K562 (cell line): ENCODE data around the gene CLNK. TPM values are rescaled to one million over a fixed set of nuclear protein-coding genes. Genes with fewer than 3 reads are reported as not detected.

ENCODE experiments used
- ATAC-seq: fragments of 200-7000 bp; cut with Tn5 transposase; 3 replicates; pipeline ENCODE4 v1.9.1; 2020; ENCODE audit warnings: moderate library complexity
- BruUV-seq: library from RNA; stranded (reverse); fragments of 400-500 nt; replicated peaks from 2 replicates; lab custom pipeline; 2021; lab: Mats Ljungman, UMichigan
- CTCF ChIA-PET: fragments of 300-600 bp; formaldehyde crosslinking; extraction: SDS; loops from one replicate; lab custom pipeline; 2021; ENCODE audit warnings: low intra/inter-chr PET ratio; lab: Yijun Ruan, JAX
- POLR2A ChIA-PET: fragments of 300-600, 350-650 bp; sonication (Branson Sonifier 250); formaldehyde crosslinking; extraction: SDS; loops from one replicate; lab custom pipeline; 2021; ENCODE audit warnings: antibody characterized with exemption, inconsistent platforms; lab: Yijun Ruan, JAX
- DNase-seq, 4 experiments: peaks; one replicate each; pipeline versions ENCODE4 v3.0.0 to v3.0.0-alpha.2; 2011 to 2018; ENCODE audit warnings: low spot score in 3 of 4, mixed read lengths in 3 of 4; ENCODE audit errors: extremely low read depth in 1 of 4
- FAIRE-seq: peaks from 2 replicates; lab custom pipeline; 2011; peaks lifted over from hg19 to GRCh38; lab: Jason Lieb, UNC
- H2AFZ ChIP-seq: 2 replicates; pipeline ENCODE4 v1.6.0; 2011; ENCODE audit warnings: low read depth, low read length, control low read depth, inconsistent platforms
- H3K27ac ChIP-seq: fragments of 200-600 bp; 3 replicates; pipeline ENCODE4 v1.8.0; 2011; ENCODE audit warnings: low read depth, mild to moderate bottlenecking, control low read depth, inconsistent platforms, low read length, moderate library complexity, mixed read lengths; ENCODE audit errors: extremely low read depth
- H3K27me3 ChIP-seq, 2 experiments: fragments of 300-600 bp in 1 of 2; 2 replicates in 1 of 2; 3 replicates in 1 of 2; pipeline versions ENCODE4 v1.6.0 to v1.8.0; 2011; ENCODE audit warnings: inconsistent platforms in 2 of 2, low read length in 2 of 2, mild to moderate bottlenecking in 1 of 2, mixed read lengths in 1 of 2, moderate library complexity in 1 of 2; ENCODE audit not compliant: control insufficient read depth in 2 of 2, insufficient read depth in 2 of 2
- H3K36me3 ChIP-seq: fragments of 300-600 bp; 3 replicates; pipeline ENCODE4 v1.8.0; 2011; ENCODE audit warnings: mild to moderate bottlenecking, low read length, inconsistent platforms; ENCODE audit not compliant: control insufficient read depth, insufficient read depth
- H3K4me1 ChIP-seq, 2 experiments: fragments of 200-600 bp in 1 of 2; replicated peaks in 1 of 2; 2 replicates in 1 of 2; 3 replicates in 1 of 2; pipeline versions ENCODE4 v1.5.1 to v1.8.0; 2011; ENCODE audit warnings: inconsistent platforms in 2 of 2, low read length in 2 of 2, mild to moderate bottlenecking in 1 of 2, mixed read lengths in 1 of 2, moderate library complexity in 1 of 2; ENCODE audit not compliant: control insufficient read depth in 2 of 2, insufficient read depth in 2 of 2
- H3K4me2 ChIP-seq: 2 replicates; pipeline ENCODE4 v1.6.1; 2011; ENCODE audit warnings: low read length, control low read depth, inconsistent platforms, mixed read lengths; ENCODE audit not compliant: insufficient read depth
- H3K4me3 ChIP-seq: fragments of 200-600 bp; sonication (generic), shearing (Covaris generic); 2 replicates; pipeline ENCODE4 v1.5.1; 2016; ENCODE audit warnings: control low read depth, inconsistent platforms
- H3K79me2 ChIP-seq: fragments of 200-600 bp; 3 replicates; pipeline ENCODE4 v1.8.0; 2011; ENCODE audit warnings: low read length, inconsistent platforms; ENCODE audit not compliant: control insufficient read depth, insufficient read depth
- H3K9ac ChIP-seq, 2 experiments: 2 replicates each; pipeline versions ENCODE4 v1.6.0 to v1.6.1; 2011; ENCODE audit warnings: low read depth in 2 of 2, low read length in 2 of 2, control low read depth in 1 of 2, inconsistent platforms in 1 of 2, mild to moderate bottlenecking in 1 of 2, mixed read lengths in 1 of 2; ENCODE audit not compliant: insufficient read depth in 1 of 2
- H3K9me1 ChIP-seq: one replicate; pipeline ENCODE4 v1.6.0; 2011; ENCODE audit warnings: inconsistent platforms, mild to moderate bottlenecking, low read length, moderate library complexity; ENCODE audit not compliant: control insufficient read depth, insufficient read depth
- H3K9me3 ChIP-seq: replicated peaks from 2 replicates; pipeline ENCODE4 v1.5.1; 2011; ENCODE audit warnings: low read depth, low read length, inconsistent platforms; ENCODE audit not compliant: control insufficient read depth, insufficient read depth
- H4K20me1 ChIP-seq: replicated peaks from 2 replicates; pipeline ENCODE4 v1.6.1; 2011; ENCODE audit warnings: low read length, inconsistent platforms, mixed read lengths; ENCODE audit not compliant: control insufficient read depth, insufficient read depth
- BRD9 ChIP-seq: fragments of 450-650 bp; IDR thresholded peaks from 2 replicates; pipeline ENCODE4 v1.6.1; 2018; ENCODE audit warnings: low read depth; ENCODE audit not compliant: partially characterized antibody
- CCNT2 ChIP-seq: IDR thresholded peaks from 2 replicates; pipeline ENCODE4 v1.6.1; 2011; ENCODE audit warnings: borderline replicate concordance, low read depth, mild to moderate bottlenecking, moderate library complexity, mixed read lengths, low read length; ENCODE audit not compliant: insufficient read length; ENCODE audit errors: extremely low read depth
- FOXK1 ChIP-seq: sonication (generic); formaldehyde crosslinking; IDR thresholded peaks from 2 replicates; pipeline ENCODE4 v1.8.0; 2022; ENCODE audit warnings: missing genetic modification reagents, mild to moderate bottlenecking, borderline replicate concordance
- GATAD2A ChIP-seq: fragments of 450-650 bp; IDR thresholded peaks from 2 replicates; pipeline ENCODE4 v1.6.1; 2017
- KDM4B ChIP-seq, 2 experiments: fragments of 450-650 bp in 1 of 2; sonication (generic) in 1 of 2; IDR thresholded peaks; 2 replicates each; pipeline ENCODE4 v1.6.1; 2016 to 2017; ENCODE audit warnings: borderline replicate concordance in 2 of 2, antibody characterized with exemption in 1 of 2, low read depth in 1 of 2, mild to moderate bottlenecking in 1 of 2
- KHSRP ChIP-seq: fragments of 450-650 bp; IDR thresholded peaks from 2 replicates; pipeline ENCODE4 v1.6.1; 2017
- MEF2D ChIP-seq: conservative IDR thresholded peaks from 2 replicates; pipeline ENCODE4 v1.6.1; 2016; ENCODE audit warnings: low read depth, missing genetic modification characterization, missing compliant biosample characterization
- TAF15 ChIP-seq: fragments of 200-400 bp; formaldehyde crosslinking; IDR thresholded peaks from 2 replicates; pipeline ENCODE4 v1.6.1; 2017; ENCODE audit warnings: mild to moderate bottlenecking, low read depth, low read length, moderate library complexity
- ZNF644 ChIP-seq: fragments of 200-800 bp; sonication (Bioruptor generic); IDR thresholded peaks from 2 replicates; pipeline ENCODE4 v1.6.1; 2016; ENCODE audit warnings: low read depth, missing genetic modification characterization, missing compliant biosample characterization
- WGBS: fragments of 100-300 bp; shearing (Covaris generic); methylation state at CpG from one replicate; pipeline ENCODE4 v1.1.6; 2016; ENCODE audit warnings: low coverage, mixed read lengths; ENCODE audit not compliant: insufficient coverage; ENCODE audit errors: missing lambda C conversion rate; 5-methylcytosine and 5-hydroxymethylcytosine counted together
- in situ Hi-C: fragments of 300-500 bp; cut with MboI; formaldehyde crosslinking; loops from 4 replicates; pipeline ENCODE4 v1.15.0; 2018; ENCODE audit warnings: inconsistent platforms, mixed read lengths
- intact Hi-C: fragments of 100-400 bp; cut with micrococcal nuclease; formaldehyde crosslinking; loops from 2 replicates; pipeline ENCODE4 v1.14.2; 2022
- polyA plus RNA-seq, 8 experiments: library from polyadenylated mRNA; depleted of rRNA in 4 of 8; stranded (reverse) in 5 of 8; unstranded in 3 of 8; fragments of >200 nt; fragmentation: Nextera tagmentation in 2 of 8; fragmentation: Illumina TruSeq in 1 of 8; extraction: Ambion mirVana in 2 of 8; extraction: Trizol in 1 of 8; gene quantifications; 2 replicates each; pipeline versions ENCODE4 v1.2.1 to v1.2.3, GENCODE V29; 2011 to 2014; ENCODE audit warnings: inconsistent platforms in 1 of 8, missing spikeins in 1 of 8
- total RNA-seq, 7 experiments: library from RNA; depleted of rRNA in 6 of 7; stranded (reverse); fragments of >200 nt in 6 of 7; fragmentation: Illumina TruSeq in 2 of 7; extraction: Trizol in 2 of 7; gene quantifications; 2 replicates each; pipeline versions ENCODE4 v1.2.1 to v1.2.3, GENCODE V29; 2011 to 2021; ENCODE audit warnings: low replicate concordance in 1 of 7
- TF ChIP-seq, protein P1 (sequence below): sonication (generic); formaldehyde crosslinking; IDR thresholded peaks from 2 replicates; pipeline ENCODE4 v1.5.0; 2020; ENCODE audit warnings: missing genetic modification reagents

The CLNK gene
- total and polyA plus RNA-seq, 9 of the 15 experiments (the other 6 are each of a cell fraction or from before 2014, with no cell fraction given), result not detected

DNA sequence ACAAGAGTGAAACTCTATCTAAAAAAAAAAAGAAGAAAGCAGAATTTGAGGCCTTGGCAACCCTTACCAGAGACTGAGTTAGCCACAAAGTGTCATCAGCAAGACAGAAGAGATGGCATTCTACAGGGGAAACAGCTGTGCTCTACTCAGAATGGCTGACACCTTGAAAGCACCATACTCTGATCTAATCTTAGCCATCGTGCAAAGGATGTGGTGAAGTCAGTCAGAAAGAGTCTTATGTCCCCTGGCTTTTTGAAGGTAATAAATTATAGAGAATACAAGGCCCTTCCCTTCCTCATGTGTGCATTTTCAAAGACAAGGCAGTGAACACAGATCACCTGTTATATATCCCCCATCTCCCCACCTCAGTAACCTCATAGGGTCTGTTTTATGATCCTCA, 13.2 kb downstream of the CLNK start:
- H3K9ac ChIP-seq, result no peak overlapping the region
- ATAC-seq (no peak), DNase-seq (no peak), FAIRE-seq (no peak)
- ChIA-PET POLR2A (interaction anchor here (0.8 kb wide), 1 partner anchor 12 kb away, joined by 3 read pairs; no protein-coding TSS in a partner anchor), CTCF (no interaction called here)
- no peak overlapping the region for H3K27ac ChIP-seq
- no peaks in the 10 kb centered on the region for H3K79me2 ChIP-seq
- H3K4me1 ChIP-seq, result no peaks in the 10 kb centered on the region
- H3K4me3 ChIP-seq, result no peak overlapping the region
- no peaks in the 10 kb centered on the region for H4K20me1 ChIP-seq
- no peaks in the 10 kb centered on the region for H3K27me3 ChIP-seq
- no peaks in the 10 kb centered on the region for H3K9me1 ChIP-seq
- no peak for TF ChIP-seq GATAD2A
- no peak for TF ChIP-seq ZNF644 (tag)
- TF ChIP-seq, protein P1, sequence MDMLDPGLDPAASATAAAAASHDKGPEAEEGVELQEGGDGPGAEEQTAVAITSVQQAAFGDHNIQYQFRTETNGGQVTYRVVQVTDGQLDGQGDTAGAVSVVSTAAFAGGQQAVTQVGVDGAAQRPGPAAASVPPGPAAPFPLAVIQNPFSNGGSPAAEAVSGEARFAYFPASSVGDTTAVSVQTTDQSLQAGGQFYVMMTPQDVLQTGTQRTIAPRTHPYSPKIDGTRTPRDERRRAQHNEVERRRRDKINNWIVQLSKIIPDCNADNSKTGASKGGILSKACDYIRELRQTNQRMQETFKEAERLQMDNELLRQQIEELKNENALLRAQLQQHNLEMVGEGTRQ (CRISPR knock-in tag), result no peak
- TF ChIP-seq TAF15, result no peak
- no peak for TF ChIP-seq CCNT2
- TF ChIP-seq KDM4B (IDR thresholded peaks at IDR 0.05; ENCODE audit: borderline replicate concordance in 2 of 2, low read depth in 1 of 2), result no peak
- no peak for TF ChIP-seq KHSRP
- no peak for TF ChIP-seq MEF2D (tag)
- no peak for TF ChIP-seq BRD9
- TF ChIP-seq FOXK1, result no peak
- TF ChIP-seq, all 486 proteins: peak for 0
- H3K4me2 ChIP-seq, result no peak overlapping the region
- H2AFZ ChIP-seq, result no peak overlapping the region
- in situ Hi-C loops, result no loop called here
- no TSS peak for BruUV-seq
- H3K9me3 ChIP-seq, result no peaks in the 10 kb centered on the region
- intact Hi-C loops, result no loop called here
- no peaks in the 10 kb centered on the region for H3K36me3 ChIP-seq
- WGBS, result 0% methylated on average over 1 of the region's 1 CpG
